GM19023 (cell line): ENCODE measurements around the gene FNBP1.

Experiments used
- ATAC-seq: cut with Tn5 transposase; IDR thresholded peaks from one replicate; pipeline ENCODE4 v1.9.1; 2021; ENCODE audit warnings: mild to moderate bottlenecking, moderate library complexity; ENCODE audit not compliant: unreplicated experiment

FNBP1 gene

GRCh38 chr9:129880654-129881546 lies 162.1 kb downstream of the FNBP1 start:
- no peak for ATAC-seq

GRCh38 chr9:129879991-129880653 lies 162.9 kb downstream of the FNBP1 start:
- no peak for ATAC-seq

GRCh38 chr9:129879103-129879699 lies 163.8 kb downstream of the FNBP1 start:
- no peak for ATAC-seq

GRCh38 chr9:129878291-129878690 lies 164.7 kb downstream of the FNBP1 start:
- no peak for ATAC-seq

GRCh38 chr9:129876815-129877214 lies 166.2 kb downstream of the FNBP1 start:
- ATAC-seq, result no peak

- ATAC-seq, result no peak
These were observed 167.1 kb downstream of the FNBP1 start for GRCh38 chr9:129875687-129876395.

DNA sequence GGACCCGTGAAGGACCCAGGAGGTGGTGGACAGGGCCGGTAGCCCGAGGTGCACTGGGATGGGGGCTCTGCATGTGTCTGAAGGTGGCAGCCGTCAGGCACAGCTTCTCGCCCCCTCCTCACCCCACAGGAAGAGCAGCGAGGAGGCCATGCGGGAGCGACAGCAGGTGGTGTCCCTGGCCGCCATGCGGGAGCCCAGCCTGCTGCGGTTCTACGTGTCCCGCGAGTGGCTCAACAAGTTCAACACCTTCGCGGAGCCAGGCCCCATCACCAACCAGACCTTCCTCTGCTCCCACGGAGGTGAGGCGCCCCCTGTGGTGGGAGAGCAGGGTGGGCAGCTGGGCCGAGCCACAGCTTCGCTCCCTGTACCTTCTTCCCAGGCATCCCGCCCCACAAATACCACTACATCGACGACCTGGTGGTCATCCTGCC lies 167.8 kb downstream of the FNBP1 start:
- no peak for ATAC-seq

- ATAC-seq, result no peak
These were observed 168.5 kb downstream of the FNBP1 start for GRCh38 chr9:129874261-129875101.

DNA sequence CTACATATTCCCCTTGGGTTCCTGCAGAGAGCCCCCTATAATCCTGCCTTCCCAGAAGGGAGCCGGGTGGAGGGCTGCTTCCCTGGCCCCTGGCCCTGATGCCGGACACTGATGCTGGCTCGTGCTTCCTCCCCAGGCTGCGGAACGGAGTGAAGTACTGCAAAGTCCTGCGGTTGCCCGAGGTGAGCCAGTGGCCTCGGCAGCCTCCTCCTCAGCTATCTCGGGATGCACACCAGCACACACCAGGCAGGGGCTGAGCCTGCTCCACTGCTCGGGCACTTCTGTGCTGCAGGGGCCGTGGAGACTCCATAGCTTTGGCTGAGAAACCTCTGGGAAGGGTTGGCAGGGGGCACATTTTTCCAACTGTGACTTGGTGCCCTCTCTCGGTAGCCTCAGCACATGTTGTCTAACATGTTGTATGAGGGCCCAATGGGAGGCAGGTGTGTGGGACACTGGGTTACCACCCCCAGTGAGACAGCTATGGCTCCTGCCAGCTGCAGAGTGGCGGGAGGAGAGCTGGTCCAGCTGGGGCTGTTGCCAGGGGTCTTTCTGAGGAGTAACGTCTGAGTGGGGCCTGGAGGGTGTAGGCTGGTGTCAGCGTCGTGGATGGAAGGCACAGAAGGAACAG lies 169.3 kb downstream of the FNBP1 start:
- ATAC-seq, result no peak

DNA sequence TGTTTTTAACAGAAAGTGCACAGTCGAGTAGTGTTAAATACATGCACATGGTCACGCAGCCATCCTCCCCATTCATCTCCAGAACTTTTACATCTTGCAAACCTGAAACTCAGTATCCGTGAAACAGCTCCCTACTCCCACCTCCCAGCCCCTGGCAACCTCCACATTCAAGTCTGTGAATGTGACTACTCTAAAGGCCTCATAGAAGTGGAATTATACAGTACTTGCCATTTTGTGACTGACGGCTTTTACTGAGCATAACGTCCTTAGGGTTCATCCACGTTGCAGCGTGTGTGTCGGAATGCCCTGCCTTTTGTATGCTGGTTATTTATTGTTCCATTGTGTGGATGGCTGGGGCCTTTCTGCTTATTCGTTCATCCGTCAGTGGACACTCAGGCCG lies 171.9 kb downstream of the FNBP1 start:
- ATAC-seq, result no peak

DNA sequence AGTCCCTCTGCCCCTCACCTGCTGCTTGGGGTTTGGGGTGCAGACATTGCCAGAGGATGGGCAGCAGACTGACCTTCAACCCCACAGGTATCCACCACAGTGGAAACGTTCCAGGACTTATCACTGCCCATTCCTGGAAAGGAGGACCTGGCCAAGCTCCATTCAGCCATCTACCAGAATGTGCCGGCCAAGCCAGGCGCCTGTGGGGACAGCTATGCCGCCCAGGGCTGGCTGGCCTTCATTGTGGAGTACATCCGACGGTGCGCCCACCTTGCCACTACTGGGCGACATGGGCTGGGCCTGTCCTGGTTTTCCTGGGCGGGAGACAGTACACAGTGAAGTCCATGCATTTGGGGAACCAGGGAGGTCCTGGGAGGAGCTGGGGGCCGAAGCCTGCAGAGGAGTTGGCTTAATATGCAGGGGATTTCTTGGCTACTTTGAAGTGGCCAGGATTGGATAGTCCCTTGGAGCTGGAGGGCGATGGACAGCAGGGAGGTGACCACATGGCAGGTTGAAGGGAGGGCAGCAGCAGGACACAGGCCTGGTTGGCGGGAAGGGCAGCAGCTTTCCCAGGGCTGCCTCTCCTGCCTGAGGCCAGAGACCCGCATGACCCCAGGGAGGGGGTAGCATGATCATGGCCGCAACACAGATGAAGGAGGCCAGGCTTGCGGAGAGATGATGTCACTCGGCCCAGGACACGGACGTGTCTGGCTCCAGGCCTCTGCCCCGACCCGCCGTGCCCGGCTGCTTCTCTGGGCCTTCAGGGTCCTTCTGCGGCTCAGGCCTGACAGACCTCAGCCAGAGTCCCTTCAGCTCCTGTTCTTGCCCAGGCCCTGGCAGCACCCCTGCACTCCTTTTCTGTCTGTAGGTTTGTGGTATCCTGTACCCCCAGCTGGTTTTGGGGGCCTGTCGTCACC lies 173.1 kb downstream of the FNBP1 start:
- ATAC-seq, result no peak

DNA sequence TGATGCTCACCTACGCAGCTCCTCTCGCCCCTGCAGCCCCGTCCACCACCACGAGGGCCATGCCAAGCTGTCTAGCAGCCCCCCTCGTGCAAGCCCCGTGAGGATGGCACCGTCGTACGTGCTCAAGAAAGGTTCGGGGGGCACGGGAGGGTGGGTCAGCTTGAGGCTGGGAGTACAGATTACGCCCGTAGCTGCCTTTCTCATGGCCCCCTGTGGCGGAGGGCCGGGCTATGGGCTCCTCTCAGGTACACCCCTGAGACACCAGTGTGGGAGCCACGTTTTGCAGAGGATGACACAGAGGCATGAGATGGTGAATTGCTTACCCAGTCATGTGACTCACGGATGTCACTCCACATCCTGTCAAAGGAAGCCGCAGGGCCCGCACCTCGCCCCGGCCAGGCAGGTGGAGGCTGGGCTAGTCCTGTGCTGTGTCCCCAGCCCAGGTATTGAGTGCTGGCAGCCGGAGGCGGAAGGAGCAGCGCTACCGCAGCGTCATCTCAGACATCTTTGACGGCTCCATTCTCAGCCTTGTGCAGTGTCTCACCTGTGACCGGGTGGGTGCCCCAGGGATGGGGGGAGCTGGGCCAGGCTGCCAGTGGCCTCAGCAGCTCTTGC lies 174.0 kb downstream of the FNBP1 start:
- ATAC-seq, result no peak

DNA sequence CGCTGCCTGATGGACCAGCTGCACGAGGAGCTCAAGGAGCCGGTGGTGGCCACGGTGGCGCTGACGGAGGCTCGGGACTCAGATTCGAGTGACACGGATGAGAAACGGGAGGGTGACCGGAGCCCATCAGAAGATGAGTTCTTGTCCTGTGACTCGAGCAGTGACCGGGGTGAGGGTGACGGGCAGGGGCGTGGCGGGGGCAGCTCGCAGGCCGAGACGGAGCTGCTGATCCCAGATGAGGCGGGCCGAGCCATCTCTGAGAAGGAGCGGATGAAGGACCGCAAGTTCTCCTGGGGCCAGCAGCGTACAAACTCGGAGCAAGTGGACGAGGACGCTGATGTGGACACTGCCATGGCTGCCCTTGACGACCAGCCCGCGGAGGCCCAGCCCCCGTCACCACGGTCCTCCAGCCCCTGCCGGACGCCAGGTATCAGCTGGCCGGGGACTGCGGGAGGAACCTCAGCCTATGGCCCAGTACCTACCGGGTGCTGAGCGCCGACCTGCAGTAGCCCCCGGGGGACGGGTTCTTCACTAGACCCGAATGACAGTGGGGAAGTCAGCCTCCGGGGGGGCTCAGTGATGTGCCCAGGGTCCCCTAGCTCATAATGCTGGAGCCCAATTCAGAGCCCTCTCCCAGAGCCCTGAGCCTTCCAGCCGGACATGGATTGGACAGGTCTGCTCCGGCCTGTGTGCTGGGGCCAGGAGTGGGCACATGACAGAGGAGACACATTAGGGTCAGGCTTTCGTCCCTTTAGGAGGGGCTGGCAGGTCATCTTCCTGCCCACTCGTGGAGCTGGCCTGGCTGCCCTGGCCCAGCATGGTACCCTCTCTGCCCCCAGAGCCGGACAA lies 174.7 kb downstream of the FNBP1 start:
- ATAC-seq, result no peak

DNA sequence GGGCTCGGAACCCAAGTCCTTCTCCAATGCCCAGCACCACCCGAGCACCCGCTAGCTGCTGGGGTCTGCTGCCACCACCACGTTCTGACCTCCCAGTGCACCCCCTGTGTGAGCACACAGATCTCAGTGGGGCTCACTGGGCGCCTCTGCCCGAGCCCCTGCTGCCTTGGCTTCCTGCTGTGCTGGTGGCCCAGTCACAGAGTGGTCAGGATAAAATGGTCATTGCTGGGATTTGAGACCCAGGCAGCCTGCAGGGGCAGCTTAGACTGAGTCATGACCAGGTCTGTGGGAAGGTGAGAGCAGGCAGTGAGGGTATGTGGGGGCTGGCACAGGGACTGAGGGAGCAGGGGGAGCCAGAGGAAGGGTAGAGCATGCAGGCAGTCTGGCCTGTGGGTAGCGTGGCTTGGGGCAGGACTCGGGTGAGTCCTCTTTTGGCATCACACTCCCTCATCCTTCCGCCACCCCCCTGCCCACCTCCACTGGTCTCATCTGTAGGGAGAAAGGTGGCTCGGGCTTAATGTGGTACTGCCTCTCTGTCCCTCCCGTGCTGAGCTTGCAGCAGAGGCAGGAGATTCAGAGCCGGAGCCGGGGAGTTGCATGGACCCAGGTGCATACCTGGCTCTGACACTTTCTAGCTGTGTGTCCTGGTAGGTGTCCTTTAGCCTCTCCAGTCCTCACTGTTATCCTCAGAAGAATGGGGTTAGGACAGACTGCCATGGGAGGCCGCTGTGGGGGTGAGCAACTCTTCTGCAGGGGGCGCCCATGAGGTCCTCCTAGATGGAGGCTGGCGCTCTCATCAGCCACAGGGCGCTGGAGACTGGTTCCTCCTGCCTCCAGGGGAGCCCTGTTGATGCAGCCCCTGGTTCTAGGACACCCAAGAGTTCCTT lies 175.6 kb downstream of the FNBP1 start:
- ATAC-seq, result no peak

GRCh38 chr9:129866394-129867135 lies 176.4 kb downstream of the FNBP1 start:
- no peak for ATAC-seq
